GM12878 (cell line): ENCODE data around the gene RUVBL2. TPM values are rescaled to one million over a fixed set of nuclear protein-coding genes. Genes with fewer than 3 reads are reported as not detected.
A peak's percentile ranks its signal among the peaks of the same experiment; 100 is the strongest.

Experiments
- ATF3 ChIP-seq: IDR thresholded peaks from 2 replicates; pipeline ENCODE4 v1.6.1; 2011; ENCODE audit warnings: low read depth, mild to moderate bottlenecking, low read length, moderate library complexity, borderline replicate concordance; ENCODE audit errors: extremely low read depth
- CREB1 ChIP-seq: IDR thresholded peaks from 2 replicates; pipeline ENCODE4 v1.6.1; 2012; ENCODE audit warnings: low read depth, mild to moderate bottlenecking, inconsistent platforms
- EED ChIP-seq: sonication (generic); IDR thresholded peaks from 2 replicates; pipeline ENCODE4 v1.6.1; 2016; ENCODE audit warnings: antibody characterized with exemption, low read depth
- ELK1 ChIP-seq: IDR thresholded peaks from 2 replicates; pipeline ENCODE4 v1.6.1; 2012; ENCODE audit warnings: low read depth, low read length, improper control_type of control experiment
- EP300 ChIP-seq, 2 experiments: fragments of 150-350 bp in 1 of 2; IDR thresholded peaks; 2 replicates each; pipeline ENCODE4 v1.6.1; 2011 to 2012; ENCODE audit warnings: low read depth in 2 of 2, low read length in 2 of 2, borderline replicate concordance in 1 of 2, improper control_type of control experiment in 1 of 2, inconsistent platforms in 1 of 2; ENCODE audit not compliant: control insufficient read depth in 1 of 2
- FOS ChIP-seq: IDR thresholded peaks from 3 replicates; pipeline ENCODE4 v1.6.1; 2011; ENCODE audit warnings: borderline replicate concordance; ENCODE audit not compliant: insufficient read length; ENCODE audit errors: extremely low read depth
- GABPA ChIP-seq: IDR thresholded peaks from 2 replicates; pipeline ENCODE4 v1.6.1; 2014; ENCODE audit warnings: antibody characterized with exemption, low read depth, mild to moderate bottlenecking, inconsistent platforms
- HCFC1 ChIP-seq: fragments of 150-350 bp; IDR thresholded peaks from 2 replicates; pipeline ENCODE4 v1.6.1; 2014; ENCODE audit warnings: low read length
- HDGF ChIP-seq: fragments of 450-650 bp; IDR thresholded peaks from 2 replicates; pipeline ENCODE4 v1.6.1; 2016; ENCODE audit warnings: antibody characterized with exemption
- MLLT1 ChIP-seq: fragments of 450-650 bp; IDR thresholded peaks from 2 replicates; pipeline ENCODE4 v1.6.1; 2016; ENCODE audit warnings: mild to moderate bottlenecking
- PKNOX1 ChIP-seq: fragments of 450-650 bp; IDR thresholded peaks from 2 replicates; pipeline ENCODE4 v1.6.1; 2016; ENCODE audit warnings: mild to moderate bottlenecking
- RELB ChIP-seq: fragments of 450-650 bp; IDR thresholded peaks from 2 replicates; pipeline ENCODE4 v1.6.1; 2017; ENCODE audit warnings: low read depth, mild to moderate bottlenecking, moderate library complexity
- RFX5 ChIP-seq: IDR thresholded peaks from 2 replicates; pipeline ENCODE4 v1.6.1; 2011; ENCODE audit warnings: low read depth, low read length, improper control_type of control experiment
- SMAD1 ChIP-seq: fragments of 450-650 bp; IDR thresholded peaks from 2 replicates; pipeline ENCODE4 v1.6.1; 2018; ENCODE audit warnings: mild to moderate bottlenecking, low read depth; ENCODE audit not compliant: partially characterized antibody
- SMAD5 ChIP-seq: IDR thresholded peaks from 2 replicates; pipeline ENCODE4 v1.6.1; 2016; ENCODE audit warnings: antibody characterized with exemption, low read depth
- TCF7 ChIP-seq: IDR thresholded peaks from 2 replicates; pipeline ENCODE4 v1.6.1; 2014; ENCODE audit warnings: antibody characterized with exemption, borderline replicate concordance
- YY1 ChIP-seq: IDR thresholded peaks from 2 replicates; pipeline ENCODE4 v1.6.1; 2011; ENCODE audit warnings: low read depth, mild to moderate bottlenecking, low read length
- ZNF217 ChIP-seq: fragments of 450-650 bp; IDR thresholded peaks from 2 replicates; pipeline ENCODE4 v1.6.1; 2017; ENCODE audit warnings: antibody characterized with exemption, mild to moderate bottlenecking
- ZNF687 ChIP-seq: fragments of 450-650 bp; IDR thresholded peaks from 2 replicates; pipeline ENCODE4 v1.6.1; 2017; ENCODE audit warnings: mild to moderate bottlenecking, moderate library complexity
- polyA plus RNA-seq, 11 experiments: library from polyadenylated mRNA; depleted of rRNA in 4 of 11; unstranded in 6 of 11; stranded (reverse) in 5 of 11; fragments of >200 nt; fragmentation: Nextera tagmentation in 4 of 11; fragmentation: Illumina TruSeq in 1 of 11; extraction: Ambion mirVana in 4 of 11; extraction: Trizol in 1 of 11; gene quantifications; 1 replicate in 1 of 11; 2 replicates in 10 of 11; pipeline versions ENCODE4 v1.2.1 to v1.2.3, GENCODE V29; 2011 to 2016; ENCODE audit warnings: inconsistent platforms in 2 of 11, missing spikeins in 2 of 11, low read depth in 1 of 11
- total RNA-seq, 4 experiments: library from RNA; depleted of rRNA in 3 of 4; stranded (reverse); fragments of >200 nt in 3 of 4; fragmentation: Illumina TruSeq in 1 of 4; extraction: Trizol in 1 of 4; gene quantifications; 2 replicates each; pipeline versions ENCODE4 v1.2.1 to v1.2.3, GENCODE V29; 2013 to 2021

Gene RUVBL2
- total and polyA plus RNA-seq, 10 of the 15 experiments (the other 5 are each of a cell fraction or from before 2014, with no cell fraction given) = 33.8 to 224 (median 125) TPM

- no peak for TF ChIP-seq MLLT1
- TF ChIP-seq RELB = no peak
- TF ChIP-seq SMAD1 = no peak
- no peak for TF ChIP-seq ELK1
- no peak for TF ChIP-seq EED
- TF ChIP-seq YY1 = peak; percentile 85
- TF ChIP-seq RFX5 = no peak
- no peak for TF ChIP-seq SMAD5
- TF ChIP-seq CREB1 = peak; percentile 95
- TF ChIP-seq ZNF687 = no peak
- peak; percentile 31; the same call in 1 of the 2 replicates for TF ChIP-seq ATF3
- no peak for TF ChIP-seq HDGF
- TF ChIP-seq ZNF217 = no peak
- peak; percentile 83; the same call in 1 of the 2 replicates for TF ChIP-seq GABPA
- peak; percentile 90 for TF ChIP-seq HCFC1
- no peak for TF ChIP-seq FOS
- no peak for TF ChIP-seq TCF7
- no peak for TF ChIP-seq PKNOX1
- no peak for TF ChIP-seq EP300 (IDR thresholded peaks at IDR 0.05; ENCODE audit: borderline replicate concordance in 1 of 2, control insufficient read depth in 1 of 2, low read depth in 2 of 2, low read length in 2 of 2)
Observed at GRCh38 chr19:48975947-48976847, 17.5 kb upstream of the RUVBL2 start (continued).
